Epidermal melanocyte (primary cell): ENCODE data around the gene RPAP2.
"Not testable (repeated sequence)": the region's sequence is repeated elsewhere in the genome, so short reads cannot be mapped to it uniquely, and the experiment has no call there.

Source experiments
- DNase-seq: peaks from one replicate; pipeline ENCODE4 v3.0.0; 2011; ENCODE audit warnings: low spot score; ENCODE audit not compliant: insufficient read length

RPAP2 gene

GRCh38 chr1:92298573-92299476 lies at the start of gene RPAP2, which contains the start of gene GLMN:
Gene RPAP2, plus strand, starts transcription at chr1:92299059. Its CDS starts 15 bp downstream, at chr1:92299074.
Gene GLMN, minus strand, starts transcription at chr1:92298987. Its CDS starts 988 bp downstream, at chr1:92297999.
- DNase-seq: peak; percentile 57

- DNase-seq: not testable (repeated sequence)
Observed at GRCh38 chr1:92254714-92255113, 44.1 kb upstream of the RPAP2 start.

- no peak for DNase-seq
Observed at GRCh38 chr1:92259350-92259749, 39.5 kb upstream of the RPAP2 start.

- DNase-seq: no peak
Observed at GRCh38 chr1:92262516-92262915, 36.3 kb upstream of the RPAP2 start.

- no peak for DNase-seq
Observed at GRCh38 chr1:92273039-92273438, 25.8 kb upstream of the RPAP2 start.

- no peak for DNase-seq
Observed at GRCh38 chr1:92274939-92275338, 23.9 kb upstream of the RPAP2 start.

GRCh38 chr1:92276082-92276481 lies 22.8 kb upstream of the RPAP2 start:
- DNase-seq: no peak

GRCh38 chr1:92277105-92277723 lies 21.6 kb upstream of the RPAP2 start:
- DNase-seq: no peak

GRCh38 chr1:92279781-92280180 lies 19.1 kb upstream of the RPAP2 start:
- DNase-seq: not testable (repeated sequence)

GRCh38 chr1:92281411-92281810 lies 17.4 kb upstream of the RPAP2 start:
- DNase-seq: not testable (repeated sequence)

GRCh38 chr1:92291372-92291999 lies 7.4 kb upstream of the RPAP2 start:
- no peak for DNase-seq

GRCh38 chr1:92298213-92298572 lies 666 bp upstream of the RPAP2 start:
- no peak for DNase-seq

GRCh38 chr1:92299477-92300150 lies 755 bp downstream of the RPAP2 start:
- DNase-seq: no peak

- no peak for DNase-seq
Observed at GRCh38 chr1:92301021-92301420, 2.2 kb downstream of the RPAP2 start.

- DNase-seq: no peak
Observed at GRCh38 chr1:92306020-92306419, 7.2 kb downstream of the RPAP2 start.

GRCh38 chr1:92307980-92308379 lies 9.1 kb downstream of the RPAP2 start:
- DNase-seq: no peak

- no peak for DNase-seq
Observed at GRCh38 chr1:92310185-92310597, 11.3 kb downstream of the RPAP2 start.

- DNase-seq: no peak
Observed at GRCh38 chr1:92314024-92314423, 15.2 kb downstream of the RPAP2 start.

- no peak for DNase-seq
Observed at GRCh38 chr1:92315766-92316599, 17.1 kb downstream of the RPAP2 start.

- DNase-seq: no peak
Observed at GRCh38 chr1:92317836-92318493, 19.1 kb downstream of the RPAP2 start.
